ENCODE data around the gene CD248.

CD248 gene

GRCh38 chr11:66316849-66317251 lies at the start of gene CD248:
TSS of gene CD248 (minus strand) at chr11:66317044. CDS start at chr11:66317027, 17 bp downstream.
- no peak for DNase-seq (ENCODE audit: low read depth)
- no peak within 1 kb of the TSS for H3K4me3 ChIP-seq (ENCODE audit: low read length)
- TF ChIP-seq CTCF (IDR thresholded peaks at IDR 0.05; ENCODE audit: insufficient read depth, low read depth, low read length, missing control alignments): no peak

- no peak overlapping the region for H3K4me3 ChIP-seq (ENCODE audit: low read length)
- no peak for DNase-seq (ENCODE audit: low read depth)
- TF ChIP-seq CTCF (IDR thresholded peaks at IDR 0.05; ENCODE audit: insufficient read depth, low read depth, low read length, missing control alignments): no peak
Measured at GRCh38 chr11:66365711-66366619, 49.1 kb upstream of the CD248 start.

- TF ChIP-seq CTCF (IDR thresholded peaks at IDR 0.05; ENCODE audit: insufficient read depth, low read depth, low read length, missing control alignments): no peak
- no peak overlapping the region for H3K4me3 ChIP-seq (ENCODE audit: low read length)
- DNase-seq (ENCODE audit: low read depth): no peak
Measured at GRCh38 chr11:66365166-66365565, 48.3 kb upstream of the CD248 start.

GRCh38 chr11:66363805-66364535 lies 47.1 kb upstream of the CD248 start:
- H3K4me3 ChIP-seq (ENCODE audit: low read length): no peak overlapping the region
- TF ChIP-seq CTCF (IDR thresholded peaks at IDR 0.05; ENCODE audit: insufficient read depth, low read depth, low read length, missing control alignments): peak; percentile 67
- DNase-seq (ENCODE audit: low read depth): peak; percentile 36

GRCh38 chr11:66363187-66363601 lies 46.4 kb upstream of the CD248 start:
- DNase-seq (ENCODE audit: low read depth): no peak
- H3K4me3 ChIP-seq (ENCODE audit: low read length): no peak overlapping the region
- TF ChIP-seq CTCF (IDR thresholded peaks at IDR 0.05; ENCODE audit: insufficient read depth, low read depth, low read length, missing control alignments): no peak

GRCh38 chr11:66362481-66363147 lies 45.8 kb upstream of the CD248 start:
- DNase-seq (ENCODE audit: low read depth): no peak
- TF ChIP-seq CTCF (IDR thresholded peaks at IDR 0.05; ENCODE audit: insufficient read depth, low read depth, low read length, missing control alignments): no peak
- H3K4me3 ChIP-seq (ENCODE audit: low read length): no peak overlapping the region
